Measurements from ENCODE around the gene FLYWCH1.

Gene FLYWCH1

DNA sequence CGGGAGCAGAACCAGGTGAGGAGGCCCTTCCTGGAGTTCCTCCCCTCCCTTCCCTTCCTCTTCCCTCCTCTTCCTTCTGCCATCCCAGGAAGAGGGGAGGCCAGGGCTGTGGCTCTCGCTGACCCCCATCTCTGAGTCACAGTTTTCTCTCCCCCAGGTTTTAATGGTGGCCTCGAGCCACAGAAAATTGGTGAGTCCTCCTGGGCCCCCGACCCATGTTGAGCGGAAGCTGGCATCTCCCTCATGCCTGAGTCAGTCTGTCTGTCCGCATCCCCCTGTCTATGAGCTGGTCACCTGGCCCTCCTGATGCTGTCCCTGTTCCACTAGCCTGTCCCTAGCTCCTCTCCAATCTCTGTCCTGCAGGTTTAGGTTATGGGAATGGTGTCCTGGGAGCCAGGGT, 88.2 kb downstream of the FLYWCH1 start:
- no peak for DNase-seq (ENCODE audit: low spot score)
- in situ Hi-C loops (cut with MboI; ENCODE audit: low sequenced_read_pairs, unreplicated experiment) = no loop called here
- TF ChIP-seq, protein P1, sequence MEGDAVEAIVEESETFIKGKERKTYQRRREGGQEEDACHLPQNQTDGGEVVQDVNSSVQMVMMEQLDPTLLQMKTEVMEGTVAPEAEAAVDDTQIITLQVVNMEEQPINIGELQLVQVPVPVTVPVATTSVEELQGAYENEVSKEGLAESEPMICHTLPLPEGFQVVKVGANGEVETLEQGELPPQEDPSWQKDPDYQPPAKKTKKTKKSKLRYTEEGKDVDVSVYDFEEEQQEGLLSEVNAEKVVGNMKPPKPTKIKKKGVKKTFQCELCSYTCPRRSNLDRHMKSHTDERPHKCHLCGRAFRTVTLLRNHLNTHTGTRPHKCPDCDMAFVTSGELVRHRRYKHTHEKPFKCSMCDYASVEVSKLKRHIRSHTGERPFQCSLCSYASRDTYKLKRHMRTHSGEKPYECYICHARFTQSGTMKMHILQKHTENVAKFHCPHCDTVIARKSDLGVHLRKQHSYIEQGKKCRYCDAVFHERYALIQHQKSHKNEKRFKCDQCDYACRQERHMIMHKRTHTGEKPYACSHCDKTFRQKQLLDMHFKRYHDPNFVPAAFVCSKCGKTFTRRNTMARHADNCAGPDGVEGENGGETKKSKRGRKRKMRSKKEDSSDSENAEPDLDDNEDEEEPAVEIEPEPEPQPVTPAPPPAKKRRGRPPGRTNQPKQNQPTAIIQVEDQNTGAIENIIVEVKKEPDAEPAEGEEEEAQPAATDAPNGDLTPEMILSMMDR (IDR thresholded peaks at IDR 0.05; ENCODE audit: borderline replicate concordance, control extremely low read depth, extremely low read depth, insufficient read depth, missing control alignments) = no peak

GRCh38 chr16:3000540-3000939, 88.8 kb downstream of the FLYWCH1 start:
- TF ChIP-seq, protein P1 (IDR thresholded peaks at IDR 0.05; ENCODE audit: borderline replicate concordance, control extremely low read depth, extremely low read depth, insufficient read depth, missing control alignments) = no peak
- in situ Hi-C loops (cut with MboI; ENCODE audit: low sequenced_read_pairs, unreplicated experiment) = no loop called here

More at GRCh38 chr16:3000540-3000939, 88.8 kb downstream of the FLYWCH1 start:
- no peak for DNase-seq (ENCODE audit: low spot score)
